Esophagus squamous epithelium (tissue), 5 donors: ENCODE data around the gene GNA12. TPM values are rescaled to one million over a fixed set of nuclear protein-coding genes. Genes with fewer than 3 reads are reported as not detected.

Source experiments
- DNase-seq: peaks from one replicate; lab custom pipeline; 2025; lab: John Stamatoyannopoulos, UW
- H3K27ac ChIP-seq, 4 donors: fragments of 200-600 bp; sonication (generic); one replicate each; pipeline ENCODE4 v1.5.1; 2016 to 2019; ENCODE audit warnings: mild to moderate bottlenecking in 1 of 4
- H3K27me3 ChIP-seq, 4 donors: fragments of 200-600 bp; sonication (generic); 1 replicate in 3 of 4; 2 replicates in 1 of 4; pipeline versions ENCODE4 v1.5.1 to v1.6.0; 2017 to 2021; ENCODE audit warnings: antibody characterized with exemption in 1 of 4
- H3K36me3 ChIP-seq, 3 donors: fragments of 200-600 bp; sonication (generic); one replicate each; pipeline ENCODE4 v1.5.1; 2016 to 2019
- H3K4me1 ChIP-seq, 3 donors: fragments of 200-600 bp; sonication (generic); one replicate each; pipeline ENCODE4 v1.5.1; 2017 to 2019
- H3K4me3 ChIP-seq, 4 donors: fragments of 200-600 bp; sonication (generic); 1 replicate in 3 of 4; 2 replicates in 1 of 4; pipeline ENCODE4 v1.5.1; 2016 to 2019; ENCODE audit warnings: mild to moderate bottlenecking in 2 of 4, moderate library complexity in 1 of 4
- H3K9me3 ChIP-seq, 3 donors: fragments of 200-600 bp; sonication (generic); one replicate each; pipeline ENCODE4 v1.5.1; 2016 to 2019
- POLR2A ChIP-seq, 4 donors: fragments of 450-650 bp; IDR thresholded peaks; one replicate each; pipeline ENCODE4 v1.6.1; 2017; ENCODE audit warnings: antibody characterized with exemption in 4 of 4, mild to moderate bottlenecking in 4 of 4, moderate library complexity in 3 of 4
- WGBS, 2 donors: methylation state at CpG; one replicate each; pipeline ENCODE4 v1.1.5; 2018; 5-methylcytosine and 5-hydroxymethylcytosine counted together
- intact Hi-C: fragments of 100-400 bp; cut with DNase I; formaldehyde crosslinking; loops from one replicate; pipeline ENCODE4 v1.15.0; 2022
- total RNA-seq, 4 donors: library from RNA; depleted of rRNA; stranded (reverse); fragments of >200 nt; gene quantifications; one replicate each; pipeline ENCODE4 v1.1.0, GENCODE V29; 2016
- TF ChIP-seq, protein P1 (sequence below), 6 experiments: fragments of 450-650 bp in 4 of 6; fragments of 200-600 bp in 2 of 6; sonication (generic) in 2 of 6; IDR thresholded peaks; one replicate each; pipeline ENCODE4 v1.5.1; 2016 to 2019; ENCODE audit warnings: antibody characterized with exemption in 6 of 6, mild to moderate bottlenecking in 4 of 6, moderate library complexity in 4 of 6
- donor health status: DM: yes; HTN: yes; CAD: no.

GNA12 gene
- total RNA-seq, 4 donors from 2014 or later, result 6.6 to 11.6 (median 7.6) TPM

DNA sequence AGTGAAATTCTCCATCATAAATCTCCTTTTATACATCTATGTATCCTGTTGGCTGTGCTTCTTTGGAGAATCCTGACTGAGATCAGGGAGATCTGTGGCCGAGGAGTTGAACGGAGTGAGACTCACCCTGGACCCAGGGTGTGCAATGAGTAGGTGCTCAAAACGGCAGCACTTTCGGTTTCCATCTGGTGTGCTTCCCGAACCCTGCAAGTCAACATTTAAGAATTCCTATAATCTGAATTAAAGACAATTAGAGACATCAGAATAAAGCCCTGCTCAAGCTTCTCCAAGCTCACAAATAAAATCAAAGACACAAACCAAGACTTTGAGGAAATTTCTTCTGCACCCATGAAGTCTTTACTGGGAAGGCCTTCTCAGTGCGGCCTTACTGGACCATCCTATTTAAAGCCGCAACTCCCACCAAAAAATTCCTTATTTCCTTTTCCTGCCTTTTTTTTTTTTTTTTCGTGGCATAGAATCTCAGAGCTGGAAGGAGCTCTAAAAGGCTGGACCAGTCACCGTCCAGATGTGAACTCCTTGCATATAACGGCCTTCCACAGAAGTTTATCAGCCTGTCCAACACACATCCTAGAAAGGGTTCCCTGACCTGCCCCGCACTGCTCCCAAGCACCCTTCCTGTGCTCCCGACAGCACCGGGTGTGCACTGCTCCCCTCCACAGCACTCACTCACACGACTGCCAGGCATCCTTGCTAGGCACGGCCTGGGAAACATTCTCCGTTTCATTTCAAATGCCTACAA, 29.7 kb downstream of the GNA12 start:
- DNase-seq, result no peak
- Histone ChIP-seq H3K27me3 (no peaks in the 10 kb centered on the region), H3K9me3 (no peaks in the 10 kb centered on the region), H3K27ac (peak overlapping the region in 2 of 4 donors; percentile 17 to 47), H3K36me3 (no peaks in the 10 kb centered on the region), H3K4me1 (peaks cover 0 to 43% (median 7%) of the 10 kb centered on the region in 3 donors), H3K4me3 (no peak overlapping the region)
- intact Hi-C loops, result no loop called here
- 70 to 87% methylated on average over 11 to 13 of the region's 16 CpGs for WGBS, 2 donors
- TF ChIP-seq, protein P1, sequence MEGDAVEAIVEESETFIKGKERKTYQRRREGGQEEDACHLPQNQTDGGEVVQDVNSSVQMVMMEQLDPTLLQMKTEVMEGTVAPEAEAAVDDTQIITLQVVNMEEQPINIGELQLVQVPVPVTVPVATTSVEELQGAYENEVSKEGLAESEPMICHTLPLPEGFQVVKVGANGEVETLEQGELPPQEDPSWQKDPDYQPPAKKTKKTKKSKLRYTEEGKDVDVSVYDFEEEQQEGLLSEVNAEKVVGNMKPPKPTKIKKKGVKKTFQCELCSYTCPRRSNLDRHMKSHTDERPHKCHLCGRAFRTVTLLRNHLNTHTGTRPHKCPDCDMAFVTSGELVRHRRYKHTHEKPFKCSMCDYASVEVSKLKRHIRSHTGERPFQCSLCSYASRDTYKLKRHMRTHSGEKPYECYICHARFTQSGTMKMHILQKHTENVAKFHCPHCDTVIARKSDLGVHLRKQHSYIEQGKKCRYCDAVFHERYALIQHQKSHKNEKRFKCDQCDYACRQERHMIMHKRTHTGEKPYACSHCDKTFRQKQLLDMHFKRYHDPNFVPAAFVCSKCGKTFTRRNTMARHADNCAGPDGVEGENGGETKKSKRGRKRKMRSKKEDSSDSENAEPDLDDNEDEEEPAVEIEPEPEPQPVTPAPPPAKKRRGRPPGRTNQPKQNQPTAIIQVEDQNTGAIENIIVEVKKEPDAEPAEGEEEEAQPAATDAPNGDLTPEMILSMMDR (IDR thresholded peaks at IDR 0.05), result no peak
- TF ChIP-seq POLR2A (IDR thresholded peaks at IDR 0.05), result no peak

- H3K9me3 ChIP-seq, result no peaks in the 10 kb centered on the region
- peak overlapping the region in 2 of 4 donors; percentile 17 to 19 for H3K27ac ChIP-seq
- WGBS, 2 donors, result 84 to 90% methylated on average over 18 to 19 of the region's 20 CpGs
- no peaks in the 10 kb centered on the region for H3K36me3 ChIP-seq
- TF ChIP-seq, protein P1 (IDR thresholded peaks at IDR 0.05), result no peak
- TF ChIP-seq POLR2A (IDR thresholded peaks at IDR 0.05), result no peak
- H3K4me3 ChIP-seq, result no peak overlapping the region
- no peak for DNase-seq
- no peaks in the 10 kb centered on the region for H3K27me3 ChIP-seq
- intact Hi-C loops, result no loop called here
- peaks cover 0 to 35% (median 7%) of the 10 kb centered on the region in 3 donors for H3K4me1 ChIP-seq
Measured at GRCh38 chr7:2813350-2814185, 30.5 kb downstream of the GNA12 start.

GRCh38 chr7:2812831-2813230, 31.3 kb downstream of the GNA12 start:
- Histone ChIP-seq H3K36me3 (no peaks in the 10 kb centered on the region), H3K27me3 (no peaks in the 10 kb centered on the region), H3K9me3 (no peaks in the 10 kb centered on the region), H3K4me1 (peaks cover 0 to 32% (median 7%) of the 10 kb centered on the region in 3 donors), H3K4me3 (no peak overlapping the region), H3K27ac (peak overlapping the region in 3 of 4 donors; percentile 2 to 70 (median 58))
- 73 to 91% methylated on average over 3 of the region's 3 CpGs for WGBS, 2 donors
- intact Hi-C loops, result no loop called here
- TF ChIP-seq, protein P1 (IDR thresholded peaks at IDR 0.05), result no peak
- no peak for TF ChIP-seq POLR2A (IDR thresholded peaks at IDR 0.05)
- no peak for DNase-seq

DNA sequence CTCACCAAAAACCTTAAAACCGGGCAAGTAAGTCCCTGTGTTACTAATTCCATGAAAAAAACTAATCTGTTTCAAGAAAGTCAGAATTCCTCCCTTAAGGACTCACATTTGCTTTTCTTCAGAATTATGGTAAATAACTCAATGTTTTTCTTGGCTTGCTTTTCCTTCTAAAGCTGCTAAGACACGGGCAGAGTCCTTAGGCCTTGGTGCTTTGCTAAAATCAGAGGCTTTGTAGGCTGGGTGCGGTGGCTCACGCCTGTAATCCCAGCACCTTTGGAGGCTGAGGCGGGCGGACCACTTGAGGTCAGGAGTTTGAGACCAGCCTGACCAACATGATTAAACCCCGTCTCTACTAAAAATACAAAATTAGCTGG, 32.0 kb downstream of the GNA12 start:
- peak overlapping the region in 3 of 4 donors; percentile 2 to 70 (median 58) for H3K27ac ChIP-seq
- intact Hi-C loops, result no loop called here

More for the DNA sequence above, 32.0 kb downstream of the GNA12 start:
- no peak for DNase-seq
- H3K27me3 ChIP-seq, result no peaks in the 10 kb centered on the region
- H3K4me1 ChIP-seq, result peaks cover 0 to 32% (median 7%) of the 10 kb centered on the region in 3 donors
- 64 to 82% methylated on average over 5 to 6 of the region's 7 CpGs for WGBS, 2 donors
- H3K4me3 ChIP-seq, result peak overlapping the region in 2 of 4 donors; percentile 8 to 15
- H3K36me3 ChIP-seq, result no peaks in the 10 kb centered on the region
- TF ChIP-seq, protein P1 (IDR thresholded peaks at IDR 0.05), result no peak
- no peak for TF ChIP-seq POLR2A (IDR thresholded peaks at IDR 0.05)
- no peaks in the 10 kb centered on the region for H3K9me3 ChIP-seq
